GM23338 (cell line): Measurements from ENCODE around the gene ATP5PD.

Source experiments
- CREB1 ChIP-seq: fragments of 250-450 bp; sonication (Bioruptor Pico); IDR thresholded peaks from 2 replicates; pipeline ENCODE4 v1.5.0; 2020; ENCODE audit warnings: low read depth, mild to moderate bottlenecking, moderate library complexity
- CTCF ChIP-seq, 2 experiments: fragments of 200-600 bp in 1 of 2; sonication (generic) in 1 of 2; conservative IDR thresholded peaks; 2 replicates each; pipeline versions ENCODE4 v1.5.1 to v1.6.1; 2016 to 2017; ENCODE audit warnings: antibody characterized with exemption in 2 of 2, low read depth in 2 of 2, mild to moderate bottlenecking in 2 of 2, moderate library complexity in 1 of 2
- EZH2 ChIP-seq: fragments of 200-600 bp; sonication (generic); IDR thresholded peaks from one replicate; pipeline ENCODE4 v1.8.0; 2017; ENCODE audit warnings: antibody characterized with exemption, mild to moderate bottlenecking, low read depth; ENCODE audit not compliant: unreplicated experiment
- JUNB ChIP-seq: IDR thresholded peaks from one replicate; pipeline ENCODE4 v1.6.1; 2016; ENCODE audit warnings: antibody characterized with exemption; ENCODE audit not compliant: unreplicated experiment
- NANOG ChIP-seq: IDR thresholded peaks from 2 replicates; pipeline ENCODE4 v1.6.1; 2016; ENCODE audit warnings: antibody characterized with exemption, borderline replicate concordance
- POLR2AphosphoS5 ChIP-seq: IDR thresholded peaks from 2 replicates; pipeline ENCODE4 v1.6.1; 2016; ENCODE audit warnings: antibody characterized with exemption, low read depth
- REST ChIP-seq: IDR thresholded peaks from one replicate; pipeline ENCODE4 v1.6.1; 2018; ENCODE audit warnings: antibody characterized with exemption; ENCODE audit not compliant: unreplicated experiment

GRCh38 chr17:75012346-75013091, 34.2 kb downstream of the ATP5PD start, which contains the start of gene MRPL58:
- TF ChIP-seq REST = no peak
- peak in 1 of 2 experiments; percentile 30; a peak in 1 of 4 replicates for TF ChIP-seq CTCF (conservative IDR thresholded peaks at IDR 0.05; ENCODE audit: low read depth in 2 of 2)
- peak; percentile 89 for TF ChIP-seq POLR2AphosphoS5
- TF ChIP-seq EZH2 = no peak
- TF ChIP-seq NANOG = no peak
- no peak for TF ChIP-seq JUNB
- TF ChIP-seq CREB1 (CRISPR knock-in tag) = peak; percentile 81
